Spleen (tissue), 7 donors: Measurements from ENCODE around the gene ADAMTSL3.

Source experiments
- CTCF ChIP-seq, 11 experiments: fragments of 200-600 bp in 7 of 11; fragments of 450-650 bp in 4 of 11; sonication (generic) in 4 of 11; IDR thresholded peaks in 8 of 11; conservative IDR thresholded peaks in 3 of 11; 1 replicate in 7 of 11; 2 replicates in 4 of 11; pipeline versions ENCODE4 v1.4.0 to v1.8.0; 2016 to 2021; ENCODE audit warnings: antibody characterized with exemption in 11 of 11, inconsistent platforms in 4 of 11, mild to moderate bottlenecking in 1 of 11
- POLR2A ChIP-seq, 3 donors: fragments of 450-650 bp; IDR thresholded peaks; one replicate each; pipeline ENCODE4 v1.5.1; 2017; ENCODE audit warnings: antibody characterized with exemption in 3 of 3, mild to moderate bottlenecking in 1 of 3
- POLR2AphosphoS5 ChIP-seq, 3 donors: sonication (generic); formaldehyde crosslinking; IDR thresholded peaks; one replicate each; pipeline ENCODE4 v1.5.1; 2017; ENCODE audit warnings: antibody characterized with exemption in 3 of 3
- donor health status: DM: no; HTN: no; CAD: no; lungs with moderate emphysema.
- donor health status: DM: no; HTN: no; CAD: no.
- donor health status: DM: no; HTN: no; CAD: no.

GRCh38 chr15:83810110-83810509 lies 156.2 kb downstream of the ADAMTSL3 start:
- TF ChIP-seq POLR2AphosphoS5 (IDR thresholded peaks at IDR 0.05) (no peak), CTCF (IDR thresholded peaks at IDR 0.05 in 8 of 11, conservative IDR thresholded peaks at IDR 0.05 in 3 of 11) (no peak), POLR2A (IDR thresholded peaks at IDR 0.05) (no peak)
